IMR-90 (cell line): ENCODE measurements around the gene PPP3R2. TPM values are rescaled to one million over a fixed set of nuclear protein-coding genes. Genes with fewer than 3 reads are reported as not detected.

ENCODE experiments used
- ATAC-seq: fragments of 200-7000 bp; cut with Tn5 transposase; 2 replicates; pipeline ENCODE4 v1.9.1; 2020; ENCODE audit warnings: low read depth, mild to moderate bottlenecking, moderate library complexity
- BruUV-seq: library from RNA; stranded (reverse); fragments of 400-500 nt; replicated peaks from 2 replicates; lab custom pipeline; 2021; lab: Mats Ljungman, UMichigan
- CTCF ChIA-PET: fragments of 300-600 bp; formaldehyde crosslinking; extraction: SDS; loops from one replicate; lab custom pipeline; 2021; ENCODE audit warnings: antibody characterized with exemption; lab: Yijun Ruan, JAX
- POLR2A ChIA-PET: fragments of 300-600 bp; sonication (Branson Sonifier 250); formaldehyde crosslinking; loops from one replicate; lab custom pipeline; 2022; ENCODE audit warnings: antibody characterized with exemption; ENCODE audit not compliant: unreplicated experiment; lab: Charles Lee
- DNase-seq: peaks from one replicate; pipeline ENCODE4 v3.0.0; 2013
- H2AFZ ChIP-seq: replicated peaks from 2 replicates; pipeline ENCODE3; 2013; ENCODE audit warnings: low read length, mild to moderate bottlenecking; ENCODE audit not compliant: poor library complexity
- H2AK5ac ChIP-seq: 2 replicates; pipeline ENCODE4 v1.6.1; 2013; ENCODE audit warnings: low read depth, low read length, inconsistent platforms
- H2AK9ac ChIP-seq: replicated peaks from 2 replicates; pipeline ENCODE3; 2013; ENCODE audit warnings: mild to moderate bottlenecking, low read depth, low read length, moderate library complexity; ENCODE audit not compliant: poor library complexity
- H2BK120ac ChIP-seq: 2 replicates; pipeline ENCODE4 v1.6.1; 2013; ENCODE audit warnings: low read depth, low read length, inconsistent platforms
- H2BK15ac ChIP-seq: 3 replicates; pipeline ENCODE4 v1.6.1; 2013; ENCODE audit warnings: low read depth, low read length, inconsistent platforms
- H2BK20ac ChIP-seq: 2 replicates; pipeline ENCODE4 v1.6.1; 2013; ENCODE audit warnings: low read depth, mild to moderate bottlenecking, inconsistent platforms, low read length, moderate library complexity
- H2BK5ac ChIP-seq: 2 replicates; pipeline ENCODE4 v1.6.1; 2013; ENCODE audit warnings: mild to moderate bottlenecking, low read depth, low read length, inconsistent platforms; ENCODE audit not compliant: poor library complexity, severe bottlenecking
- H3K14ac ChIP-seq: replicated peaks from 2 replicates; pipeline ENCODE4 v1.6.1; 2013; ENCODE audit warnings: low read depth, low read length, inconsistent platforms
- H3K18ac ChIP-seq: 2 replicates; pipeline ENCODE4 v1.6.1; 2013; ENCODE audit warnings: low read depth, low read length, control low read depth
- H3K23ac ChIP-seq: 2 replicates; pipeline ENCODE4 v1.6.1; 2013; ENCODE audit warnings: low read depth, low read length, inconsistent platforms
- H3K27ac ChIP-seq: 2 replicates; pipeline ENCODE4 v1.5.1; 2013; ENCODE audit warnings: mild to moderate bottlenecking, control low read depth, low read length; ENCODE audit not compliant: insufficient read depth
- H3K27me3 ChIP-seq: 2 replicates; pipeline ENCODE4 v1.6.1; 2013; ENCODE audit warnings: low read length; ENCODE audit not compliant: control insufficient read depth, insufficient read depth
- H3K36me3 ChIP-seq: 2 replicates; pipeline ENCODE4 v1.6.1; 2013; ENCODE audit warnings: low read length, mixed read lengths; ENCODE audit not compliant: control insufficient read depth, insufficient read depth
- H3K4ac ChIP-seq: 2 replicates; pipeline ENCODE4 v1.6.1; 2013; ENCODE audit warnings: low read depth, low read length, inconsistent platforms
- H3K4me1 ChIP-seq: 2 replicates; pipeline ENCODE4 v1.6.1; 2013; ENCODE audit warnings: low read length, mixed read lengths; ENCODE audit not compliant: control insufficient read depth, insufficient read depth
- H3K4me2 ChIP-seq: 2 replicates; pipeline ENCODE4 v1.6.1; 2013; ENCODE audit warnings: low read depth, mild to moderate bottlenecking, control low read depth, low read length, moderate library complexity
- H3K4me3 ChIP-seq: 2 replicates; pipeline ENCODE4 v1.5.1; 2013; ENCODE audit warnings: low read depth, mild to moderate bottlenecking, control low read depth, low read length, moderate library complexity; ENCODE audit not compliant: insufficient read depth
- H3K56ac ChIP-seq: 2 replicates; pipeline ENCODE4 v1.6.1; 2013; ENCODE audit warnings: low read length, inconsistent platforms; ENCODE audit not compliant: insufficient read depth; ENCODE audit errors: extremely low read depth
- H3K79me1 ChIP-seq, 2 experiments: 2 replicates each; pipeline ENCODE4 v1.6.1; 2013; ENCODE audit warnings: low read length in 2 of 2, inconsistent platforms in 1 of 2, low read depth in 1 of 2
- H3K9ac ChIP-seq: 2 replicates; pipeline ENCODE4 v1.6.1; 2013; ENCODE audit warnings: low read depth, low read length, control low read depth
- H3K9me1 ChIP-seq: 2 replicates; pipeline ENCODE4 v1.6.1; 2013; ENCODE audit warnings: low read length, inconsistent platforms; ENCODE audit not compliant: insufficient read depth
- H3K9me3 ChIP-seq: 2 replicates; pipeline ENCODE4 v1.6.1; 2013; ENCODE audit warnings: low read length; ENCODE audit not compliant: control insufficient read depth, insufficient read depth
- H4K20me1 ChIP-seq: 2 replicates; pipeline ENCODE4 v1.6.1; 2013; ENCODE audit warnings: low read length, inconsistent platforms; ENCODE audit not compliant: insufficient read depth
- H4K5ac ChIP-seq: 2 replicates; pipeline ENCODE4 v1.6.1; 2013; ENCODE audit warnings: mild to moderate bottlenecking, low read depth, low read length, control low read depth
- H4K8ac ChIP-seq, 2 experiments: 2 replicates each; pipeline ENCODE4 v1.6.1; 2013; ENCODE audit warnings: low read depth in 2 of 2, low read length in 2 of 2, control low read depth in 1 of 2, inconsistent platforms in 1 of 2
- H4K91ac ChIP-seq: 2 replicates; pipeline ENCODE4 v1.6.1; 2013; ENCODE audit warnings: low read depth, low read length, inconsistent platforms; ENCODE audit not compliant: insufficient read depth
- CEBPB ChIP-seq: IDR thresholded peaks from 2 replicates; pipeline ENCODE4 v1.6.1; 2012; ENCODE audit warnings: low read depth, low read length, improper control_type of control experiment
- CTCF ChIP-seq: conservative IDR thresholded peaks from 2 replicates; pipeline ENCODE4 v1.5.1; 2012; ENCODE audit warnings: mild to moderate bottlenecking, low read depth, low read length, improper control_type of control experiment
- MAFK ChIP-seq: IDR thresholded peaks from 2 replicates; pipeline ENCODE4 v1.6.1; 2012; ENCODE audit warnings: low read depth, low read length, improper control_type of control experiment
- MAZ ChIP-seq: IDR thresholded peaks from 2 replicates; pipeline ENCODE4 v1.6.1; 2012; ENCODE audit warnings: low read depth, mild to moderate bottlenecking, low read length, improper control_type of control experiment, moderate library complexity, borderline replicate concordance
- WGBS, 2 experiments: methylation state at CpG; one replicate each; pipeline versions ENCODE4 v1.1.5 to v1.1.7; 2013; ENCODE audit warnings: missing lambda C conversion rate in 2 of 2; ENCODE audit not compliant: insufficient read length in 1 of 2; ENCODE audit errors: extremely low coverage in 2 of 2; 5-methylcytosine and 5-hydroxymethylcytosine counted together
- dilution Hi-C: fragments of 300-500 bp; cut with HindIII; formaldehyde crosslinking; loops from one replicate; pipeline ENCODE4 v1.14.3; 2018; ENCODE audit warnings: low sequenced_read_pairs; ENCODE audit not compliant: unreplicated experiment
- in situ Hi-C: fragments of 300-500 bp; cut with MboI; formaldehyde crosslinking; loops from 3 replicates; pipeline ENCODE4 v1.14.3; 2019; ENCODE audit warnings: low sequenced_read_pairs, inconsistent platforms, mixed read lengths
- intact Hi-C: fragments of 100-400 bp; cut with micrococcal nuclease; formaldehyde crosslinking; loops from 2 replicates; pipeline ENCODE4 v1.10.0; 2022
- polyA plus RNA-seq, 3 experiments: library from polyadenylated mRNA; depleted of rRNA; stranded (reverse); fragments of >200 nt; gene quantifications; 2 replicates each; pipeline ENCODE4 v1.2.3, GENCODE V29; 2012; ENCODE audit warnings: low replicate concordance in 1 of 3
- total RNA-seq: library from RNA; depleted of rRNA; stranded (reverse); fragments of >200 nt; gene quantifications from 2 replicates; pipeline ENCODE4 v1.2.3, GENCODE V29; 2012

PPP3R2 gene
- total and polyA plus RNA-seq, 2 of the 4 experiments (the other 2 are of a cell fraction): not detected

GRCh38 chr9:101590901-101591300 lies 3.9 kb downstream of the PPP3R2 start:
- H3K18ac ChIP-seq: no peak overlapping the region
- no peak overlapping the region for H2BK5ac ChIP-seq
- in situ Hi-C loops: no loop called here
- H3K4me3 ChIP-seq: no peak overlapping the region
- no peak overlapping the region for H3K4ac ChIP-seq
- H3K9ac ChIP-seq: no peak overlapping the region
- H2BK20ac ChIP-seq: no peak overlapping the region
- no peak overlapping the region for H2BK120ac ChIP-seq
- no peak overlapping the region for H2BK15ac ChIP-seq
- H4K20me1 ChIP-seq: no peaks in the 10 kb centered on the region
- BruUV-seq: no TSS peak
- H4K5ac ChIP-seq: no peak overlapping the region
- no peak overlapping the region for H3K27ac ChIP-seq
- H4K91ac ChIP-seq: no peak overlapping the region
- no peak overlapping the region for H2AK9ac ChIP-seq
- no peak overlapping the region for H2AK5ac ChIP-seq
- H3K27me3 ChIP-seq: no peaks in the 10 kb centered on the region
- no peak overlapping the region for H2AFZ ChIP-seq
- ATAC-seq: no peak
- H3K4me1 ChIP-seq: peaks cover 1% of the 10 kb centered on the region; the same call in 1 of the 2 replicates
- ChIA-PET POLR2A (no interaction called here), CTCF (no interaction called here)
- intact Hi-C loops: no loop called here
- no peaks in the 10 kb centered on the region; the same call in 1 of the 2 replicates for H3K9me1 ChIP-seq
- no peak for DNase-seq
- H3K14ac ChIP-seq: no peak overlapping the region
- WGBS, 2 experiments: no CpG with 5 or more reads among the region's 3 CpGs
- no peaks in the 10 kb centered on the region for H3K36me3 ChIP-seq
- H3K23ac ChIP-seq: no peak overlapping the region
- no peaks in the 10 kb centered on the region for H3K79me1 ChIP-seq
- H4K8ac ChIP-seq: no peak overlapping the region
- dilution Hi-C loops: no loop called here
- H3K56ac ChIP-seq: no peak overlapping the region
- TF ChIP-seq MAZ (no peak), CEBPB (0 out of 2 replicates have a peak, but pooled peaks have one; percentile 3), MAFK (no peak), CTCF (no peak)
- H3K9me3 ChIP-seq: no peaks in the 10 kb centered on the region
- H3K4me2 ChIP-seq: no peak overlapping the region
